KOPT-K1 (cell line): Measurements from ENCODE around the gene IL17RB.

Experiments used
- H3K27ac ChIP-seq: fragments of 200-600 bp; sonication (generic); 2 replicates; pipeline ENCODE4 v1.5.1; 2016; ENCODE audit warnings: antibody characterized with exemption, mild to moderate bottlenecking, low read depth, low read length; ENCODE audit not compliant: poor library complexity, severe bottlenecking
- H3K36me3 ChIP-seq: fragments of 200-600 bp; sonication (generic); 2 replicates; pipeline ENCODE4 v1.5.1; 2017; ENCODE audit warnings: antibody characterized with exemption, mild to moderate bottlenecking, low read length, moderate library complexity; ENCODE audit not compliant: insufficient read depth
- H3K9me3 ChIP-seq: fragments of 200-600 bp; sonication (generic); 2 replicates; pipeline ENCODE4 v1.5.1; 2017; ENCODE audit warnings: antibody characterized with exemption, low read length, mild to moderate bottlenecking; ENCODE audit not compliant: insufficient read depth, poor library complexity, severe bottlenecking

The IL17RB gene

GRCh38 chr3:53819163-53819868 is 27.1 kb upstream of the IL17RB start:
- H3K36me3 ChIP-seq = no peaks in the 10 kb centered on the region
- H3K27ac ChIP-seq = peak overlapping the region; percentile 52
- no peaks in the 10 kb centered on the region for H3K9me3 ChIP-seq

- H3K36me3 ChIP-seq = no peaks in the 10 kb centered on the region
- no peaks in the 10 kb centered on the region for H3K9me3 ChIP-seq
- H3K27ac ChIP-seq = no peak overlapping the region
Observed at GRCh38 chr3:53820084-53820483, 26.3 kb upstream of the IL17RB start.

- Histone ChIP-seq H3K27ac (no peak overlapping the region), H3K36me3 (no peaks in the 10 kb centered on the region)
Observed at GRCh38 chr3:53820756-53821580, 25.4 kb upstream of the IL17RB start.

GRCh38 chr3:53821631-53822121 is 24.7 kb upstream of the IL17RB start:
- H3K27ac ChIP-seq = peak overlapping the region; percentile 6
- no peaks in the 10 kb centered on the region for H3K9me3 ChIP-seq
- no peaks in the 10 kb centered on the region for H3K36me3 ChIP-seq

More at GRCh38 chr3:53820756-53821580, 25.4 kb upstream of the IL17RB start:
- no peaks in the 10 kb centered on the region for H3K9me3 ChIP-seq

GRCh38 chr3:53822331-53822741 is 24.0 kb upstream of the IL17RB start:
- Histone ChIP-seq H3K36me3 (no peaks in the 10 kb centered on the region), H3K9me3 (no peaks in the 10 kb centered on the region), H3K27ac (no peak overlapping the region)

GRCh38 chr3:53823026-53823955 is 23.1 kb upstream of the IL17RB start:
- Histone ChIP-seq H3K9me3 (no peaks in the 10 kb centered on the region), H3K27ac (no peak overlapping the region), H3K36me3 (no peaks in the 10 kb centered on the region)

GRCh38 chr3:53823956-53824657 is 22.3 kb upstream of the IL17RB start:
- Histone ChIP-seq H3K9me3 (no peaks in the 10 kb centered on the region), H3K27ac (no peak overlapping the region), H3K36me3 (no peaks in the 10 kb centered on the region)

GRCh38 chr3:53824795-53825194 is 21.6 kb upstream of the IL17RB start:
- no peak overlapping the region for H3K27ac ChIP-seq
- H3K36me3 ChIP-seq = no peaks in the 10 kb centered on the region
- H3K9me3 ChIP-seq = no peaks in the 10 kb centered on the region

- H3K27ac ChIP-seq = no peak overlapping the region
- no peaks in the 10 kb centered on the region for H3K9me3 ChIP-seq
Observed at GRCh38 chr3:53826048-53826447, 20.3 kb upstream of the IL17RB start.

GRCh38 chr3:53828581-53828980 is 17.8 kb upstream of the IL17RB start:
- no peaks in the 10 kb centered on the region for H3K36me3 ChIP-seq
- no peak overlapping the region for H3K27ac ChIP-seq
- no peaks in the 10 kb centered on the region for H3K9me3 ChIP-seq

More at GRCh38 chr3:53826048-53826447, 20.3 kb upstream of the IL17RB start:
- no peaks in the 10 kb centered on the region for H3K36me3 ChIP-seq

- no peak overlapping the region for H3K27ac ChIP-seq
- no peaks in the 10 kb centered on the region for H3K9me3 ChIP-seq
- H3K36me3 ChIP-seq = no peaks in the 10 kb centered on the region
Observed at GRCh38 chr3:53829605-53830004, 16.8 kb upstream of the IL17RB start.

- Histone ChIP-seq H3K9me3 (no peaks in the 10 kb centered on the region), H3K27ac (no peak overlapping the region), H3K36me3 (no peaks in the 10 kb centered on the region)
Observed at GRCh38 chr3:53830944-53831343, 15.4 kb upstream of the IL17RB start.

- Histone ChIP-seq H3K27ac (no peak overlapping the region), H3K9me3 (no peaks in the 10 kb centered on the region), H3K36me3 (no peaks in the 10 kb centered on the region)
Observed at GRCh38 chr3:53833053-53833645, 13.2 kb upstream of the IL17RB start.

- H3K27ac ChIP-seq = no peak overlapping the region
- no peaks in the 10 kb centered on the region for H3K36me3 ChIP-seq
- H3K9me3 ChIP-seq = no peaks in the 10 kb centered on the region
Observed at GRCh38 chr3:53833700-53834099, 12.7 kb upstream of the IL17RB start.
